SK-N-SH (cell line): ENCODE data around the gene SAPCD2. TPM values are rescaled to one million over a fixed set of nuclear protein-coding genes. Genes with fewer than 3 reads are reported as not detected.
A peak's percentile ranks its signal among the peaks of the same experiment; 100 is the strongest.

Experiments
- CTCF ChIA-PET: fragments of 300-600, 350-600 bp; formaldehyde crosslinking; extraction: SDS; loops from one replicate; lab custom pipeline; 2021; lab: Yijun Ruan, JAX
- POLR2A ChIA-PET: fragments of 350-600 bp; sonication (Branson Sonifier 250); formaldehyde crosslinking; extraction: SDS; loops from one replicate; lab custom pipeline; 2020; ENCODE audit warnings: antibody characterized with exemption, inconsistent platforms; lab: Yijun Ruan, JAX
- DNase-seq: peaks from one replicate; pipeline ENCODE4 v3.0.0; 2012
- H2AFZ ChIP-seq: fragments of 200-600 bp; sonication (generic); 2 replicates; pipeline ENCODE4 v1.8.1; 2016; ENCODE audit warnings: antibody characterized with exemption, mild to moderate bottlenecking, low read depth
- H3F3A ChIP-seq: fragments of 200-600 bp; sonication (generic); replicated peaks from 2 replicates; pipeline ENCODE3; 2016; ENCODE audit warnings: antibody characterized with exemption, mild to moderate bottlenecking; ENCODE audit not compliant: insufficient read depth
- H3K27ac ChIP-seq, 2 experiments: fragments of 200-500 bp in 1 of 2; fragments of 200-600 bp in 1 of 2; sonication (Bioruptor generic) in 1 of 2; sonication (generic), shearing (Covaris generic) in 1 of 2; 2 replicates each; pipeline versions ENCODE4 v1.5.1 to v1.6.1; 2014 to 2016; ENCODE audit warnings: low read depth in 2 of 2, inconsistent platforms in 1 of 2, low read length in 1 of 2, mild to moderate bottlenecking in 1 of 2, mixed read lengths in 1 of 2
- H3K27me3 ChIP-seq: fragments of 200-600 bp; sonication (generic), shearing (Covaris generic); 2 replicates; pipeline ENCODE4 v1.6.1; 2016; ENCODE audit warnings: mixed run types; ENCODE audit not compliant: insufficient read depth
- H3K36me3 ChIP-seq, 2 experiments: fragments of 200-500 bp in 1 of 2; fragments of 200-600 bp in 1 of 2; sonication (Bioruptor generic) in 1 of 2; sonication (generic) in 1 of 2; replicated peaks in 1 of 2; 2 replicates each; pipeline versions ENCODE3 to v1.5.1; 2014 to 2016; ENCODE audit warnings: low read length in 1 of 2, mild to moderate bottlenecking in 1 of 2; ENCODE audit not compliant: insufficient read depth in 2 of 2, control insufficient read depth in 1 of 2
- H3K4me1 ChIP-seq, 2 experiments: fragments of 200-500 bp in 1 of 2; fragments of 200-600 bp in 1 of 2; sonication (Bioruptor generic) in 1 of 2; sonication (generic), shearing (Covaris generic) in 1 of 2; 2 replicates each; pipeline versions ENCODE4 v1.5.1 to v1.6.1; 2014 to 2016; ENCODE audit warnings: low read depth in 1 of 2, low read length in 1 of 2, mixed run types in 1 of 2; ENCODE audit not compliant: insufficient read depth in 2 of 2, control insufficient read depth in 1 of 2
- H3K4me2 ChIP-seq: fragments of 200-600 bp; sonication (generic), shearing (Covaris generic); 2 replicates; pipeline ENCODE4 v1.6.1; 2017; ENCODE audit warnings: mixed run types
- H3K4me3 ChIP-seq, 2 experiments: fragments of 200-500 bp in 1 of 2; fragments of 200-600 bp in 1 of 2; sonication (Bioruptor generic) in 1 of 2; sonication (generic), shearing (Covaris generic) in 1 of 2; 2 replicates each; pipeline versions ENCODE4 v1.5.1 to v1.8.1; 2014 to 2016; ENCODE audit warnings: low read depth in 2 of 2, inconsistent platforms in 1 of 2, low read length in 1 of 2, mild to moderate bottlenecking in 1 of 2, mixed read lengths in 1 of 2, moderate library complexity in 1 of 2
- H3K79me2 ChIP-seq: fragments of 200-600 bp; sonication (generic); 2 replicates; pipeline ENCODE4 v1.8.1; 2017; ENCODE audit warnings: mild to moderate bottlenecking; ENCODE audit not compliant: insufficient read depth
- H3K9ac ChIP-seq: fragments of 200-600 bp; sonication (generic); 2 replicates; pipeline ENCODE4 v1.6.1; 2017; ENCODE audit warnings: mixed run types
- H3K9me2 ChIP-seq: fragments of 200-600 bp; sonication (generic); 2 replicates; pipeline ENCODE4 v1.6.1; 2017; ENCODE audit warnings: mixed run types
- H3K9me3 ChIP-seq: fragments of 200-600 bp; sonication (generic); 2 replicates; pipeline ENCODE4 v1.6.1; 2017; ENCODE audit warnings: mixed run types, mild to moderate bottlenecking, moderate library complexity
- H4K20me1 ChIP-seq: fragments of 200-600 bp; sonication (generic); 2 replicates; pipeline ENCODE4 v1.6.1; 2017; ENCODE audit warnings: mild to moderate bottlenecking, mixed run types; ENCODE audit not compliant: insufficient read depth
- CTCF ChIP-seq: fragments of 200-600 bp; sonication (generic); IDR thresholded peaks from 2 replicates; pipeline ENCODE4 v1.6.1; 2017; ENCODE audit warnings: antibody characterized with exemption, mild to moderate bottlenecking, moderate library complexity
- ELF1 ChIP-seq: IDR thresholded peaks from 2 replicates; pipeline ENCODE4 v1.4.0; 2012
- FOXJ3 ChIP-seq: sonication (generic); formaldehyde crosslinking; IDR thresholded peaks from 2 replicates; pipeline ENCODE4 v1.5.1; 2020; ENCODE audit warnings: mild to moderate bottlenecking, missing genetic modification reagents
- FOXM1 ChIP-seq: IDR thresholded peaks from 2 replicates; pipeline ENCODE4 v1.4.0; 2012; ENCODE audit warnings: low read depth, mild to moderate bottlenecking
- GATA2 ChIP-seq: sonication (generic); formaldehyde crosslinking; IDR thresholded peaks from 2 replicates; pipeline ENCODE4 v1.5.0; 2020; ENCODE audit warnings: mild to moderate bottlenecking, missing genetic modification reagents
- MAX ChIP-seq: IDR thresholded peaks from 2 replicates; pipeline ENCODE4 v1.4.0; 2012; ENCODE audit warnings: low read depth
- MEF2A ChIP-seq: IDR thresholded peaks from 2 replicates; pipeline ENCODE4 v1.4.0; 2012; ENCODE audit warnings: low read depth, borderline replicate concordance
- NRF1 ChIP-seq: IDR thresholded peaks from 2 replicates; pipeline ENCODE4 v1.6.1; 2012; ENCODE audit warnings: low read depth, mild to moderate bottlenecking, low read length
- PBX3 ChIP-seq: IDR thresholded peaks from 2 replicates; pipeline ENCODE4; 2012
- TEAD4 ChIP-seq: IDR thresholded peaks from 2 replicates; pipeline ENCODE4 v1.4.0; 2012; ENCODE audit warnings: mild to moderate bottlenecking, borderline replicate concordance; ENCODE audit not compliant: insufficient read depth
- WGBS: methylation state at CpG from one replicate; pipeline ENCODE4 v1.1.6; 2017; ENCODE audit warnings: low lambda C conversion rate; 5-methylcytosine and 5-hydroxymethylcytosine counted together
- polyA plus RNA-seq, 3 experiments: library from polyadenylated mRNA; depleted of rRNA; stranded (reverse); fragments of >200 nt; gene quantifications; 2 replicates each; pipeline ENCODE4 v1.2.3, GENCODE V29; 2012

Gene SAPCD2
- polyA plus RNA-seq, 1 of the 3 experiments (the other 2 are of a cell fraction): 6.0 TPM

GRCh38 chr9:137096785-137097546 is 26.6 kb upstream of the SAPCD2 start:
- no peak overlapping the region for H3K9ac ChIP-seq
- H3K4me3 ChIP-seq: no peak overlapping the region
- H3K4me1 ChIP-seq: no peaks in the 10 kb centered on the region
- POLR2A ChIA-PET: no interaction called here
- no peak overlapping the region for H3K4me2 ChIP-seq
- TF ChIP-seq TEAD4: no peak
- no peak for TF ChIP-seq PBX3
- TF ChIP-seq, all 33 proteins: peak for 0
- no peak overlapping the region for H3K27ac ChIP-seq
- peaks cover 27 to 50% of the 10 kb centered on the region in 2 experiments for H3K36me3 ChIP-seq
- CTCF ChIA-PET: interaction anchor here (1.1 to 1.3 kb wide), 2 partner anchors 8 to 139 kb away, joined by 4 to 5 read pairs; no protein-coding TSS in a partner anchor
- WGBS: 94% methylated on average over 25 of the region's 31 CpGs
- no peaks in the 10 kb centered on the region for H3K9me3 ChIP-seq
- 0 out of 2 replicates have a peak, but pooled peaks cover under 1% of the 10 kb centered on the region for H3K79me2 ChIP-seq
- H3F3A ChIP-seq: peaks cover 4% of the 10 kb centered on the region
- no peaks in the 10 kb centered on the region for H3K9me2 ChIP-seq
- DNase-seq: no peak
- no peak overlapping the region for H2AFZ ChIP-seq
- H4K20me1 ChIP-seq: no peaks in the 10 kb centered on the region
- H3K27me3 ChIP-seq: no peaks in the 10 kb centered on the region

GRCh38 chr9:137095664-137096517 is 25.5 kb upstream of the SAPCD2 start:
- Histone ChIP-seq H2AFZ (no peak overlapping the region), H3K9me2 (no peaks in the 10 kb centered on the region), H3K27me3 (no peaks in the 10 kb centered on the region), H3K4me2 (no peak overlapping the region), H3K4me1 (no peaks in the 10 kb centered on the region), H4K20me1 (no peaks in the 10 kb centered on the region), H3K27ac (no peak overlapping the region), H3K36me3 (peaks cover 21 to 39% of the 10 kb centered on the region in 2 experiments), H3K4me3 (no peak overlapping the region), H3K9ac (no peak overlapping the region), H3K9me3 (no peaks in the 10 kb centered on the region), H3F3A (peaks cover under 1% of the 10 kb centered on the region), H3K79me2 (0 out of 2 replicates have a peak, but pooled peaks cover 4% of the 10 kb centered on the region)
- WGBS: 86% methylated on average over 25 of the region's 30 CpGs
- ChIA-PET POLR2A (no interaction called here), CTCF (interaction anchor here (0.7 to 1.5 kb wide), 9 partner anchors 8 to 141 kb away, joined by 3 to 5 read pairs (median 4); partner anchors contain the start of genes MAN1B1 and RNF224)
- DNase-seq: peak; percentile 59
- no peak for TF ChIP-seq ELF1
- TF ChIP-seq MAX: no peak
- TF ChIP-seq FOXJ3 (CRISPR knock-in tag): no peak
- no peak for TF ChIP-seq NRF1
- no peak for TF ChIP-seq GATA2
- no peak for TF ChIP-seq FOXM1
- no peak for TF ChIP-seq MEF2A
- peak; percentile 27 for TF ChIP-seq CTCF
